CD4-positive, alpha-beta T cell (primary cell): ENCODE data around the gene RASGRF2. TPM values are rescaled to one million over a fixed set of nuclear protein-coding genes. Genes with fewer than 3 reads are reported as not detected.

ENCODE experiments used
- ATAC-seq: fragments of 200-7000 bp; cut with Tn5 transposase; one replicate; pipeline ENCODE4 v1.10.0; 2022; ENCODE audit warnings: mild to moderate bottlenecking; ENCODE audit not compliant: poor library complexity
- CTCF ChIA-PET: fragments of 350-600 bp; sonication (Branson Sonifier 250); formaldehyde crosslinking; loops from one replicate; lab custom pipeline; 2021; ENCODE audit warnings: antibody characterized with exemption, inconsistent platforms; lab: Charles Lee
- POLR2A ChIA-PET: fragments of 350-600 bp; sonication (Branson Sonifier 250); formaldehyde crosslinking; loops from one replicate; lab custom pipeline; 2021; ENCODE audit warnings: antibody characterized with exemption, inconsistent platforms; lab: Charles Lee
- DNase-seq, 14 experiments: peaks; one replicate each; pipeline ENCODE4 v3.0.0-alpha.2; 2013 to 2020; ENCODE audit warnings: mixed read lengths in 2 of 14
- H3K27ac ChIP-seq, 2 donors: one replicate each; pipeline versions ENCODE4 v1.5.1 to v1.7.0; 2013; ENCODE audit warnings: low read length in 2 of 2, low read depth in 1 of 2, mild to moderate bottlenecking in 1 of 2
- H3K27me3 ChIP-seq, 2 experiments: 1 replicate in 1 of 2; 2 replicates in 1 of 2; pipeline versions ENCODE4 v1.6.1 to v1.7.0; 2013; ENCODE audit warnings: low read length in 2 of 2, control low read depth in 1 of 2, mild to moderate bottlenecking in 1 of 2, moderate library complexity in 1 of 2; ENCODE audit not compliant: insufficient read depth in 2 of 2, control insufficient read depth in 1 of 2
- H3K36me3 ChIP-seq: one replicate; pipeline ENCODE4 v1.6.1; 2013; ENCODE audit warnings: low read length, control low read depth; ENCODE audit not compliant: insufficient read depth
- H3K4me1 ChIP-seq: one replicate; pipeline ENCODE4 v1.6.1; 2013; ENCODE audit warnings: low read length, control low read depth; ENCODE audit not compliant: insufficient read depth
- H3K4me3 ChIP-seq: one replicate; pipeline ENCODE4 v1.5.1; 2013; ENCODE audit warnings: mild to moderate bottlenecking, low read length, moderate library complexity
- H3K9me3 ChIP-seq, 2 experiments: 1 replicate in 1 of 2; 2 replicates in 1 of 2; pipeline versions ENCODE4 v1.6.1 to v1.7.0; 2013; ENCODE audit warnings: low read length in 2 of 2, mild to moderate bottlenecking in 2 of 2, control low read depth in 1 of 2, moderate library complexity in 1 of 2; ENCODE audit not compliant: control insufficient read depth in 1 of 2, insufficient read depth in 1 of 2
- H3K27ac Mint-ChIP-seq: one replicate; pipeline ENCODE4 v1.8.0; 2020; ENCODE audit warnings: mixed read lengths
- H3K27me3 Mint-ChIP-seq: one replicate; pipeline ENCODE4 v1.8.0; 2021; ENCODE audit warnings: mixed read lengths
- H3K36me3 Mint-ChIP-seq: one replicate; pipeline ENCODE4 v1.8.0; 2021; ENCODE audit warnings: low read depth, mixed read lengths
- H3K4me1 Mint-ChIP-seq: one replicate; pipeline ENCODE4 v1.8.0; 2021; ENCODE audit warnings: low read depth, mixed read lengths
- H3K4me3 Mint-ChIP-seq: one replicate; pipeline ENCODE4 v1.8.0; 2020; ENCODE audit warnings: mild to moderate bottlenecking, mixed read lengths
- H3K9me3 Mint-ChIP-seq: one replicate; pipeline ENCODE4 v1.8.0; 2020; ENCODE audit warnings: mixed read lengths
- CTCF ChIP-seq: fragments of 200-600 bp; IDR thresholded peaks from one replicate; pipeline ENCODE4 v1.8.0; 2022; ENCODE audit warnings: antibody characterized with exemption, mild to moderate bottlenecking
- intact Hi-C, 2 experiments: fragments of 100-400 bp; cut with DNase I in 1 of 2; cut with micrococcal nuclease in 1 of 2; formaldehyde crosslinking; loops; one replicate each; pipeline versions ENCODE4 v1.15.1 to v1.9.0; 2023 to 2025; cut with DNase I, micrococcal nuclease
- total RNA-seq, 174 experiments: library from RNA in 2 of 174; stranded (reverse) in 2 of 174; gene quantifications; one replicate each; pipeline ENCODE4 v1.2.3 and lab custom pipeline; 2021 to 2026

Gene RASGRF2
- total RNA-seq, 2 experiments from 2014 or later: 21.9 to 24.9 TPM

GRCh38 chr5:80953587-80953986 lies 6.6 kb upstream of the RASGRF2 start:
- H3K9me3 Mint-ChIP-seq: no peaks in the 10 kb centered on the region
- H3K27ac Mint-ChIP-seq: no peak overlapping the region
- no peaks in the 10 kb centered on the region for H3K36me3 Mint-ChIP-seq
- no peak overlapping the region for H3K4me3 Mint-ChIP-seq
- no peaks in the 10 kb centered on the region for H3K27me3 ChIP-seq
- H3K9me3 ChIP-seq: no peaks in the 10 kb centered on the region
- no peak overlapping the region for H3K27ac ChIP-seq
- ATAC-seq (no peak), DNase-seq (no peak)
- H3K27me3 Mint-ChIP-seq: no peaks in the 10 kb centered on the region
- H3K36me3 ChIP-seq: no peaks in the 10 kb centered on the region
- TF ChIP-seq CTCF: no peak
- ChIA-PET CTCF (interaction anchor here (0.6 kb wide), 1 partner anchor 21 kb away, joined by 3 read pairs; no protein-coding TSS in a partner anchor), POLR2A (no interaction called here)
- peaks cover 23% of the 10 kb centered on the region for H3K4me1 Mint-ChIP-seq
- H3K4me3 ChIP-seq: no peak overlapping the region
- intact Hi-C loops: no loop called here
- peaks cover 8% of the 10 kb centered on the region for H3K4me1 ChIP-seq

DNA sequence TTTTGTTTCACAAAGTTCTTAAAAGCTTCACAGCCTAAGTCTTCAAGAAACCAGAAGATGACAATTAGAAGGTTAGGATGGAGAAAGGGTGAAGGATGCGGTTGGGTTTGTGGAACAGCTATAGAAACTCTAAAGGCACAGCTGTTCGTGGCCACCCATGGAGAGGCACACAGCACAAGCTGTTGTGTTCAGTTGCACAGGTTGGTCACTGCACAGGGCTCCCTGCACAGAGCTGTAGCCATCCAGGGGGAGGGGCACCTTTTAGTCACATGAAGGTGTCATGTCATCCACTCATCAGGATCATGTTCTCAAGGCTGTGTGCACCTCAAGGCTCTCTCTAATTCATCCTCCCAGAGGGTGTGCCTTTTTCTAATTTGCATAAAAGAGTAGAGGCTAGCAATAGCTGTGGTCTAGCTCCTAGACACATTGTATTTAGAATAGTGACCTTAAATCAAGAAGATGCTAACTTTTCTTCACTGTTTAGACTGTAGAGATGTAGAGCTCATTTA lies 5.0 kb upstream of the RASGRF2 start:
- Histone ChIP-seq H3K27me3 (no peaks in the 10 kb centered on the region), H3K4me3 (no peak overlapping the region), H3K9me3 (no peaks in the 10 kb centered on the region), H3K4me1 (peaks cover 22% of the 10 kb centered on the region), H3K27ac (no peak overlapping the region), H3K36me3 (no peaks in the 10 kb centered on the region)
- no peak for TF ChIP-seq CTCF
- CTCF ChIA-PET: no interaction called here
- ATAC-seq (no peak), DNase-seq (no peak)
- Mint-ChIP-seq H3K4me3 (no peak overlapping the region), H3K27ac (no peak overlapping the region), H3K9me3 (no peaks in the 10 kb centered on the region), H3K36me3 (peaks cover 5% of the 10 kb centered on the region), H3K27me3 (no peaks in the 10 kb centered on the region), H3K4me1 (peaks cover 35% of the 10 kb centered on the region)
- intact Hi-C loops: no loop called here
- POLR2A ChIA-PET: no interaction called here

GRCh38 chr5:80956272-80956671 lies 3.9 kb upstream of the RASGRF2 start:
- ATAC-seq (no peak), DNase-seq (no peak)
- ChIA-PET CTCF (interaction anchor here (1.7 kb wide), 1 partner anchor 152 kb away, joined by 4 read pairs; no protein-coding TSS in a partner anchor), POLR2A (interaction anchor here (6.0 kb wide), 1 partner anchor 50 kb away, joined by 82 read pairs; no protein-coding TSS in a partner anchor)
- H3K27ac Mint-ChIP-seq: no peak overlapping the region
- no peaks in the 10 kb centered on the region for H3K9me3 Mint-ChIP-seq
- peaks cover 9% of the 10 kb centered on the region for H3K36me3 Mint-ChIP-seq
- TF ChIP-seq CTCF: no peak
- no peak overlapping the region for H3K4me3 Mint-ChIP-seq
- H3K4me3 ChIP-seq: no peak overlapping the region
- H3K27me3 ChIP-seq: no peaks in the 10 kb centered on the region
- H3K36me3 ChIP-seq: no peaks in the 10 kb centered on the region
- H3K27ac ChIP-seq: no peak overlapping the region
- no peaks in the 10 kb centered on the region for H3K9me3 ChIP-seq
- peaks cover 39% of the 10 kb centered on the region for H3K4me1 Mint-ChIP-seq
- H3K4me1 ChIP-seq: peaks cover 24% of the 10 kb centered on the region
- intact Hi-C loops: no loop called here
- H3K27me3 Mint-ChIP-seq: no peaks in the 10 kb centered on the region
